ENCODE data around the gene FOXB2.
A peak's percentile ranks its signal among the peaks of the same experiment; 100 is the strongest.
"Not testable (repeated sequence)": the region's sequence is repeated elsewhere in the genome, so short reads cannot be mapped to it uniquely, and the experiment has no call there.

FOXB2 gene

DNA sequence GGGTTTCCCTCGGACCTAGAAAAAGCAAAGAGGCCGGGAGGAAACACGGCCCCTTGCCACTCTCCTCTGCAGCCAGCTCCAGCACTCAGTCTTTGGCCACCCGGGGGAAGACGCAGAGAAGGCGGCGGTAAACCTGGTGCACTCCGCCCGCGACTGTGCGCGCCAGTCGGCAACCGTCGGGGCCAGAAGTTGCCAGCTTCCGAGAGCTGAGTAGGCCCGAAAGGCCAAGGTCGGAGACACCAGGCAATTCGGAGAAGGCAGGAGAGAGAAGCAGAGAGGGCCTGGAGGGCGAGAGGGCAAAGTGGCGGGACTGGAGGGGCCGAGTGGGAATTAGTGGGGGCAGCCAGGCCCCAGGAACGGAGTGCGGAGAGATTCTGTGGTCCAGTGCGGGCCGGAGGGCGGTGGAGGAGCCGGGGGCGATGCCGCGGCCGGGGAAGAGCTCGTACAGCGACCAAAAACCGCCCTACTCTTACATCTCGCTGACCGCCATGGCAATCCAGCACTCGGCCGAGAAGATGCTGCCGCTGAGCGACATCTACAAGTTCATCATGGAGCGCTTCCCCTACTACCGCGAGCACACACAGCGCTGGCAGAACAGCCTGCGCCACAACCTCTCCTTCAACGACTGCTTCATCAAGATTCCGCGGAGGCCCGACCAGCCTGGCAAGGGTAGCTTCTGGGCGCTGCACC is at the start of gene FOXB2:
TSS of gene FOXB2 (plus strand) at position 420 of the 690 bp plus-strand sequence. CDS start at position 420, 0 bp downstream.
- DNase-seq: no peak

DNA sequence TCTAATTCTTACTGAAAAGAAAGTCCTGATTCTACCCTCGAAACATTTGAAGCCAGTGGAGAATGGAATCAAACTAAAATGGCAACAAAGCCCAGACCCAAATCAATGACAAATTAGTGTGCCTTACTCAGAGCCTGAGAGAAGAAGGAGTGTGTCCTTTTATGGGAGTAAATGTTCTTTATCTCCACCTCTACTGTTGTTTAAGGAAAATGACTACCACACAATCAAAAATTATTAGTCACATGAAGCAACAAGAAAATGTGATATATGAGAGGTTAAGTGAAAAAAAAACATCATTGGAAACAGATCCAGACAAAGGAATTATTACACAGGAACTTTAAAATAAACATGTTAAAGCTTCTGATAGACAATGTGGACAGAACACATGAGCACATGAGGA is 49.7 kb upstream of the FOXB2 start:
- DNase-seq: no peak

DNA sequence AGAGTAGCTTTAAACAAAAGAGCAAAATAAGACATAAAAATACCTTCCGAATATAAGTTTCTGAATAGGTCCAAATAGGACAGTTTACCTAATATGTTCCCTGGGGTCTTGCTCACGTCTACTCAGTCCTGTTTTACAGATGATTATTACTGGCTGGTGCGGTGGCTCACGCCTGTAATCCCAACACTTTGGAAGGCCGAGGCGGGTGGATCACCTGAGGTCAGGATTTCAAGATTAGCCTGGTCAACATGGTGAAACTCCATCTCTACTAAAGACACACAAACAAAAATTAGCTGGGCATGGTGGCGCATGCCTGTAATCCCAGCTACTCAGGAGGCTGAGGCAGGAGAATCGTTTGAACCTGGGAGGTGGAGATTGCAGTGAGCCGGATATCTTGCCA is 40.6 kb upstream of the FOXB2 start:
- DNase-seq: not testable (repeated sequence)

- DNase-seq: no peak
These were observed 38.9 kb upstream of the FOXB2 start for GRCh38 chr9:76980566-76980965.

GRCh38 chr9:76984486-76984885 is 35.0 kb upstream of the FOXB2 start:
- DNase-seq: no peak

DNA sequence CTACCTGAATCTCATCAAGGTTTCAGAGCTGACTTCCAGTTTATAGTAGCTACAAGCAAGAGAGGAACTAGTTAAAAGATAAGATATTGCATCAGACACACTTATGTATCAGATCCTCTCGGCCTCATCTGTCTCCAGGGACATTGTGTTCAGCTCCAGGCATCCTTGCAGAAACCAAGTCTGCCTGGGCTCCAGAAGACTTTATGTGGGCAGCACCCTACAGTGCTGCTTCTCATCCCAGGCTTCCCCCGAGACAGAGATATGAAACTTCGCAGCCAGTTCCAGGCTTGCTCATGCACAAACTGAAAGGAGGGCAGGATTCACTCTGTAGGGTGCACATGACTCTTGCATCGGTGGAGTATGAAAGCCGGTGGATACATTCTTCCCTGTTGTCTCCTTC is 33.9 kb upstream of the FOXB2 start:
- no peak for DNase-seq

DNA sequence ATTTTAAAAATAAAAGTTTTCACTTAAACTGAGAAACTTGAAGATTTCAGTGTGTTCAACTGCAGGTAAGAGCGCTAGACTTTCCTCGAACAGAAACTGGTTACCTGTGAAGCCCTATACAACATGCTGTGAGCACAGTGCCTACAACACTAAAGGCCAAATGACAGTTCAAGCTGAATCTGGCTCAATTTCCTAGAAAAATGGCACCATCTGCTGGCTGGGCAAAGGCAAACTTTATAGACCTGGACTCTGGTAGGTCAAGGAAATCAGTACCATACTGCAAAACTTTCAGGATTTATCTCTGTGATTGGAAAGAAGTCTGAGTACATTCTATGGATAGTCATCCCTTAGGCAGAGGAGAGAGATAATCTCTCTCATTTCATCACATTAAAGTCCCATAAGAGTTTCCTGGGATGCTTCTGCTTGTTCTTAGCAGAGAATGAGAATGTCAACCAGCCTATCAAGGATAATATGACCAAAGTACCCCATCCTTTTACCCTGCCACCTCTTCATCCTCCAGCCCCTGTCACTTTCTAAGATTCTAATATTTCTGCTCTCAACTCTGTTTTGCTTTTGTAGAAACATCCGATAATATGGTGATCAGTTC is 31.8 kb upstream of the FOXB2 start:
- no peak for DNase-seq

- no peak for DNase-seq
These were observed 30.5 kb upstream of the FOXB2 start for GRCh38 chr9:76988941-76989340.

DNA sequence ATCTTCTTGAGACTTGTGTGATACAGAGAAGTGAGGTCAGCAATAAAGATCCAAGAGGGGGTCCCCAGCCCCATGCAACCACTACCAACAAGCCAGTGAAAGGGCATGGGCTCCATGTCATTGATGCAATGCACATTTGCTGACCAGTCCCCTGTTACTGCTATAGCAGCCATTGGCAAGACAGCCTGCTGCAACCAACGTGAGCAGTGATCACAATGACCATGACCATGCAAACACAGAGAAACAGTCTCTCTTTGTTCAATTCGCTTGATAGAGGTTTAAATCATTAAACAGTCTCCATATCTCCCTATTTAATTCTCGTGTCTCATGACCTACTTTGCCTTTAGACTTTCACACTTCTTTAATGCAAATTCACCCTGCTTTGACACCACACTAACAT is 30.0 kb upstream of the FOXB2 start:
- no peak for DNase-seq

DNA sequence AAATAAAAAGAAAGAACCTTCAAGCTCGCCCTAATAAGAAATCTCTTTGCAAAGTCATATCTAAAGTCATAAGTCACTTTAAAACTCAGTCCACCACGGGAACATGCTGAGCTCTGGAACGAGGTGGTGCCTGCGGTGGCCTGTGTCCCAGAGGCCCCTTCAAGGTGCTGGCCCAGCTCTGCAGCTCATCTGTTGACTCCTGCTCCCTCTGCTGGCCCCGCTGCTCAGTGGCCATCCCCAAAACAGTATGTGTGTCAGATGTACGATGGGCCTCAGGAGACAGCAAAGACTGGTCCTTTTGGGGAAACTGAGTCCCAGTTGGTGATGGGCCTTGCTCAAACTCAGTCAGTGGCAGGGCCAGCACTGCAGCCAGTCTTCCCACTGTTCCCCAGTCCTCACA is 22.8 kb upstream of the FOXB2 start:
- DNase-seq: no peak

DNA sequence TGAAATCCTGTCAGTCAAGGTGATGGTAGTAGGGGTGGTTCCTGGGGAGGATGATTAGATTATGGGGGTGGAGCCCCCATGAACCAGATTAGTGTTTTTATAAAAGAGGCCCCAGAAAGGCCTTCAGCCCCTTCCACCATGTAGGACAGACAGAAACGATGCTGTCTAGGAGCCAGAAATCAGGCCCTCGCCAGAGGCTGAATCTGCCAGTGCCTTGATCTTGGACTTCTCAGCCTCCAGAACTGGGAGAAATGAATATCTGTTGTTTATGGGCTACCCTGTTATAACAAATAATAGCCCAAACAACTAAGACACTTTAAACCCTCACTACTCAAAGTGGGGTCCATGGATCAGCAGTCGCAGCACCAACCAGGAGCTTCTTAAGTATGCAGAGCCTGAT is 20.2 kb upstream of the FOXB2 start:
- no peak for DNase-seq

GRCh38 chr9:77000330-77000729 is 19.1 kb upstream of the FOXB2 start:
- no peak for DNase-seq

DNA sequence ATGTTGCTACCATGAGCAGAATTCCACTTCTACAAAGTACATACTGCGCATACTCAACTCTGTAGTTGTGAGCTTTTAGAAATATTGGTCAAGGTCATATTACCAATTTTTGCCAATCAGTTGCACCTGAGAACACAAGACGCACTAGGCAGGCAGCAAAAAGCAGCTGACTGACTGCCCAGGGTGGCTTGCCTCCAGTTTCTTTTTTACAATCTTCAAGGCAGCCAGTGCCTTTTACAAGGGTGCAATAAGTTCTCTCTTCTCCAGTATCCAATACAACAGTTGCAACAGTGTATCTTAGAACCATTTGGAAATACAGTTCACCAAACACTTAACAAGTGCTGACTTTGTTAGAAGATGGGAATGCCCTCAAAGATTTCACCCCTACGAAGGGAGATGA is 16.1 kb upstream of the FOXB2 start:
- no peak for DNase-seq

DNA sequence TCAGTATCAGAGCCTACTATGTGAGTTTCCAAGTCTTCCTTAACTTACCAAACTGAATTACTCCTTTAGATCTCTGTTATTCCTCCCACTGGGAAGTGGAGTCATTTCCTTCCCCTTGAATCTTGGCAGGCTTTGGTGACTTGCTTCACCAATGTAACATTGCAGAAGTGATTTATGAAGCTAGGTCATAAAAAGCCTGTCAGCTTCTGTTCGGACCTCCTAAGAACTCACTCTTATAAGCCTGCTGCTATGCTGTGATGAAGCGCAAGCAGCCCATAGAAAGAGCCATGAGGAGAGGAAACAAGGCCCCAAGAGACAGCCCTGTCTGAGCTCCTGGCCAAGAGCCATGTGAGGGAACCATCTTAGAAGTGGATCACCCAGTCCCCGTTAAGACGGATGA is 14.2 kb upstream of the FOXB2 start:
- DNase-seq: no peak

DNA sequence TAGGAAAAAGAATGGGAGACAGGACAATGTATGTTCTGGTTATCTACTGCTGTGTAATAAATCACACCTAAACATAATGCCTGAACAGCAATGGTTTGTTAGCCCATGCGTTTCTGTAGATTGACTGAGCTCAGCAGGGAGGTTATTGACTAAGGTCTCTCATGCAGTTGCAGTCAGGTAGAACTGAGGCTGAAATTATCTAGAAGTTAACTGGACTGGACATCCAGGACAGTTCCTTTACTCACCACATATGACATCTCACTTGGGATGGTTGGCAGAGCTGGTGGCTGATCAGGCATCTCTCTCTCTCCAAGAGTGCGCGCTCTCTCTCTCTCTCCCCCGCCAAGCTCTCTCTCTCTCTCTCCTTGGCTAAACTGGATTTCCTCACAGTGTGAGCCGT is 8.9 kb upstream of the FOXB2 start:
- DNase-seq: no peak

GRCh38 chr9:77011973-77012821 is 7.3 kb upstream of the FOXB2 start:
- peak; percentile 22 to 52 for DNase-seq

DNA sequence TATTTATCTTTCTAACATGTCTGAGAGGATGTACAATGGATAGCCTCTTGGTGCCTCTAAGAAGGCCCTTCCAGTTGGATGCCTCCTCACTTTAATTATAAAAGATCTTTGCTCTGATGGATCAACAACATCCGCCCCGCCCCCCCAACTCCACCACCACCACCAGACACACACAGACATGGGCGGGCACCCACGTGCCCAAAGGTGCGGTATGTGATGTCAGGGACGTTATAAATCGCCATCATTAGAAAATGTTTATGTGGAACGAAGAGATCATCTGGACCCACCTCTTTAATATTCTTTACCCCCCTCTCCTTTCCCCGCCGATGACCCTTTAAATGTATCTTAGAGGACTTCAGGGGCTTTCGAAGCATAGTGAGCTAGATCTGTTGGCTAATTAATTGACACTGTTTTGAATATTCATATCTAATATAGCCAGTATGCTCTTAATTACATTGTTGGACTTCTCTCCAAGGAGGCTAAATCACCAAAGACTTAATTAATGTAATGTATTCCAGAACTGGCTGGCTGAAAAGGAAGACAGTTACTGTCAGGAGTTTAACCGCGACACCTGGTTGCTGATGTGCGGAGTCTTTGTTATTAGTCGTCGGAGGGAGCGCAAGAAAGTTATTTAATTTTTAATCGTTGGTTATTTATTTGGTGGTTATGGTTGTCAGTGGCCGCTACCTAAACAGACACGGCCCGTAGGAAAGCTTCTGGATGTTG is 6.1 kb upstream of the FOXB2 start:
- DNase-seq: no peak

GRCh38 chr9:77013932-77014596 is 5.4 kb upstream of the FOXB2 start:
- no peak for DNase-seq

DNA sequence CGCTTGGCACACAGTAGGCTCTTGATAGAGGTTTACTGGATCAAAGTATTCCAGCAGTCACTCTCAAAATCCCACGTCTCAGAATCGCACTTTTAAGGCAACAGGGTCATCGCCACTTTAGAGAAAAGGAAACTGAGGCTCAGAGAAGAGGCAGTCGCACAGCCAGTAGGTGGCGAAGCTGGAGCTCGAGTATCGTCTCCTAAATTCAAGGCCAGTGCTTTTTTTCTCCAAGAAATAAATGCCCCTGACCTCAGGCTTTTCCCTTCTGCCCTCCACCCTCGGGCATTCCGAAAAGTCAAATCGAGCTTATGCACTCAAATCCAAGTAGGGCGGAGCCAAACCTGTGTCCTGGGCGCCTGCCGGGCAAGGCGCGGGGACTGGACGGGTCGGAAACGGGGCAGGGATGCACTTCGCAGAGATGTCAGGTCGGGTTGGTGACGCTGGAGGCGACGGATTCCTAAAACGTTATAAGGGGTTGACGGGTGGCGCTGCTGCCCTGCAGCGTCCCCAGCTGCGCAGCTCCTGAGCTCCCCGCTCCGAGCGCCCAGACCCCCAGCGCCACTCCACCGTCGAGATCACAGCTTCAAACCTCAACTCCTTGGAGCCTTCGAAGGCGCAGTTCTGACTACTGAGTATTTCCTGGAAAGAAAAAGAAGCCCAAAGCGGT is 4.7 kb upstream of the FOXB2 start:
- DNase-seq: no peak

DNA sequence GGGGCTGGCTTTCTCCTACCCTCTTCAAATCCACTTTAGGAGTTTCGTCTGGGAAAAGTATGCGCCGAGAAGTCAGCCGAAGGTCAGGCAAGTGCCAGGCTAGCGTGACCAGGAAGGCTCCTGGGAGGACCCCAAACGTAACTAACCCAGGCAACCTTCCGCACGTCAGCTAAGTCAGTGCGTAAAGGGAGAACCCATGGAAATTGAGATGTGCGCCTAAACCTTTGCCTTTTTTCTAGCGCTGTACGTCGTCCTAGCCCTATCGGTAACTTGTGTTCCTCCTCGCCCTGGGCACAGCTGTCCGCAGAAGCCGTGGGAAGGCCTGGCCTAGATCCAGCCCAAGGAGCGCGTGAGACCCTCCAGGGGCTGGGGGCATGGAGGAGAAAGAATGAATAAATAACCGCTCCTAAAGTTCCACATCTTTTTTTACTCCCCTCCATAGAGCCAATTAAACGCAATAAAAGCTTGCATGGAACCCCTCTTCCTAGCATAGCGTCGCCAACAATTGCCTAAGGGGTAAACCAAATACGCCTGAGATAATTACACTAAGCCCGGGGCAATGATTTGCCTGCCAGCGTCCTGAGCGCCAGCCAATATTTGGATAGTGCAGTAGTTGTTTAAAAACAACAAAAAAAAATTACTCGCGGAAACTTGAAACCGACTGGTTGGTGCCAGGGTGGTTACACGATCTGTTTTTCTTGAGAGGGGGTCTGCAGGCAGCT is 4.0 kb upstream of the FOXB2 start:
- DNase-seq: no peak

DNA sequence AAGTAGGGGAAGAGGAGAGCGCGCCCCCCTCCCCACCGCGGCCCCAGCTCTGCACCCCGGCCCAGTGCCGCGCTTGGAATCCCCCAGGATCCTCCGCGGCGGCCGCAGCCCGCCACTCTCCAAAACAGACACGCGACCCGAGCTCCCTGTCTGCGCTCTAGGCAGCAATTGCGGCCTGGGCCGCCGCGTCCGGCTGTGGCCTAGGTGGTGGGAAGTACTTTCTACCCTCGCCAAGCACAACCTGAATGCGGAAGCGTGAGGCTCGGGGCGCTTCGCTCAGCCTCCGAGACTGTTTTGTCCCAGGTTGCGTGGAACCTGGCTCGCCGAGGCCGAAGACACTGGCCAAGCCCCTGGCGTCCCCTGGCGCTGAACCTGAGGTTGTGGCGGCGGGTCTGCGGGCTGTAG is 3.3 kb upstream of the FOXB2 start:
- no peak for DNase-seq
